Endodermal cell (in vitro differentiated cells): ENCODE results near the gene PLCB4. TPM values are rescaled to one million over a fixed set of nuclear protein-coding genes. Genes with fewer than 3 reads are reported as not detected.

ENCODE experiments used
- DNase-seq: peaks from one replicate; pipeline ENCODE4 v3.0.0-alpha.2; 2017
- H3K27ac ChIP-seq: 2 replicates; pipeline ENCODE4 v1.5.1; 2013; ENCODE audit warnings: mild to moderate bottlenecking, low read depth, low read length, moderate library complexity
- H3K27me3 ChIP-seq: 2 replicates; pipeline ENCODE4 v1.6.1; 2013; ENCODE audit warnings: mild to moderate bottlenecking, low read length, moderate library complexity; ENCODE audit not compliant: insufficient read depth, control insufficient read depth, poor library complexity, severe bottlenecking
- H3K36me3 ChIP-seq: 2 replicates; pipeline ENCODE4 v1.7.0; 2013; ENCODE audit warnings: mild to moderate bottlenecking, low read length, moderate library complexity; ENCODE audit not compliant: control insufficient read depth, insufficient read depth
- H3K4me1 ChIP-seq: one replicate; pipeline ENCODE4 v1.7.0; 2013; ENCODE audit warnings: low read length; ENCODE audit not compliant: control insufficient read depth, insufficient read depth
- H3K4me3 ChIP-seq: 2 replicates; pipeline ENCODE4 v1.5.1; 2013; ENCODE audit warnings: mild to moderate bottlenecking, low read length, moderate library complexity
- H3K9ac ChIP-seq: 2 replicates; pipeline ENCODE4 v1.6.1; 2013; ENCODE audit warnings: mild to moderate bottlenecking, low read length, moderate library complexity; ENCODE audit not compliant: poor library complexity, severe bottlenecking; ENCODE audit errors: extremely low read depth
- H3K9me3 ChIP-seq: 2 replicates; pipeline ENCODE4 v1.6.1; 2013; ENCODE audit warnings: mild to moderate bottlenecking, low read length, moderate library complexity; ENCODE audit not compliant: control insufficient read depth
- H3K27ac Mint-ChIP-seq: 2 replicates; pipeline ENCODE4 v1.8.0; 2020; ENCODE audit warnings: mixed read lengths
- H3K27me3 Mint-ChIP-seq: 2 replicates; pipeline ENCODE4 v1.8.0; 2021; ENCODE audit warnings: mild to moderate bottlenecking, mixed read lengths; ENCODE audit not compliant: insufficient read depth
- H3K36me3 Mint-ChIP-seq: 2 replicates; pipeline ENCODE4 v1.8.0; 2020; ENCODE audit warnings: low read depth, mixed read lengths
- H3K4me1 Mint-ChIP-seq: 2 replicates; pipeline ENCODE4 v1.8.0; 2020; ENCODE audit warnings: mixed read lengths
- H3K4me3 Mint-ChIP-seq: 2 replicates; pipeline ENCODE4 v1.8.0; 2020; ENCODE audit warnings: mild to moderate bottlenecking, moderate library complexity, mixed read lengths
- H3K9me3 Mint-ChIP-seq: 2 replicates; pipeline ENCODE4 v1.8.0; 2020; ENCODE audit warnings: mild to moderate bottlenecking, mixed read lengths
- CTCF ChIP-seq: fragments of 200-600 bp; sonication (generic); conservative IDR thresholded peaks from 2 replicates; pipeline ENCODE4 v1.5.0; 2021; ENCODE audit warnings: antibody characterized with exemption, mild to moderate bottlenecking
- WGBS, 2 experiments: methylation state at CpG; one replicate each; pipeline versions ENCODE4 v1.1.5 to v1.1.7; 2013; ENCODE audit warnings: missing lambda C conversion rate in 2 of 2, mixed read lengths in 1 of 2; ENCODE audit not compliant: insufficient coverage in 1 of 2, insufficient read length in 1 of 2; 5-methylcytosine and 5-hydroxymethylcytosine counted together
- total RNA-seq, 2 donors: library from RNA; stranded (reverse); fragmentation: NEBNext Ultra II Directional in 1 of 2; extraction: Animal tissue kit (Norgen Biotek cat#: 25700) in 1 of 2; gene quantifications; 2 replicates in 1 of 2; 3 replicates in 1 of 2; pipeline ENCODE4 v1.2.1, GENCODE V29; 2021

Gene PLCB4
- total RNA-seq, 2 donors from 2014 or later: 14.4 to 14.6 TPM

- Histone ChIP-seq H3K27ac (no peak overlapping the region), H3K4me3 (no peak overlapping the region), H3K9me3 (no peaks in the 10 kb centered on the region), H3K4me1 (no peaks in the 10 kb centered on the region), H3K9ac (no peak overlapping the region), H3K36me3 (no peaks in the 10 kb centered on the region), H3K27me3 (no peaks in the 10 kb centered on the region)
- Mint-ChIP-seq H3K4me3 (no peak overlapping the region), H3K4me1 (no peaks in the 10 kb centered on the region), H3K27me3 (no peaks in the 10 kb centered on the region), H3K36me3 (no peaks in the 10 kb centered on the region), H3K9me3 (no peaks in the 10 kb centered on the region), H3K27ac (no peak overlapping the region)
- WGBS, 2 experiments: 93 to 96% methylated on average over 2 of the region's 2 CpGs
- DNase-seq: no peak
- TF ChIP-seq CTCF: no peak
Observed at GRCh38 chr20:9103955-9104354, 35.1 kb downstream of the PLCB4 start.

- no peak overlapping the region for H3K4me3 Mint-ChIP-seq
- no peak for TF ChIP-seq CTCF
- H3K27ac Mint-ChIP-seq: no peak overlapping the region
- H3K4me1 Mint-ChIP-seq: no peaks in the 10 kb centered on the region
- no peak overlapping the region for H3K4me3 ChIP-seq
- H3K9me3 Mint-ChIP-seq: no peaks in the 10 kb centered on the region
- no peaks in the 10 kb centered on the region for H3K4me1 ChIP-seq
- H3K27me3 ChIP-seq: no peaks in the 10 kb centered on the region
- DNase-seq: no peak
- no peak overlapping the region for H3K9ac ChIP-seq
- H3K27me3 Mint-ChIP-seq: no peaks in the 10 kb centered on the region
- no peaks in the 10 kb centered on the region for H3K36me3 ChIP-seq
- H3K36me3 Mint-ChIP-seq: no peaks in the 10 kb centered on the region
- 73 to 91% methylated on average over 1 of the region's 1 CpG for WGBS, 2 experiments
- H3K27ac ChIP-seq: no peak overlapping the region
- H3K9me3 ChIP-seq: no peaks in the 10 kb centered on the region
Observed at GRCh38 chr20:9108260-9108659, 39.4 kb downstream of the PLCB4 start.

- Mint-ChIP-seq H3K36me3 (no peaks in the 10 kb centered on the region), H3K4me1 (peaks cover 2% of the 10 kb centered on the region), H3K9me3 (no peaks in the 10 kb centered on the region), H3K27ac (no peak overlapping the region), H3K4me3 (no peak overlapping the region), H3K27me3 (no peaks in the 10 kb centered on the region)
- Histone ChIP-seq H3K9ac (no peak overlapping the region), H3K27ac (no peak overlapping the region), H3K9me3 (no peaks in the 10 kb centered on the region), H3K4me1 (no peaks in the 10 kb centered on the region), H3K4me3 (no peak overlapping the region), H3K27me3 (no peaks in the 10 kb centered on the region), H3K36me3 (no peaks in the 10 kb centered on the region)
- TF ChIP-seq CTCF: no peak
- 93% methylated on average over 1 of the region's 1 CpG; no CpG with 5 or more reads in 1 of the 2 experiments for WGBS, 2 experiments
- DNase-seq: no peak
Observed at GRCh38 chr20:9109566-9109965, 40.7 kb downstream of the PLCB4 start.
